SK-N-SH (cell line): ENCODE measurements around the gene CDKAL1. TPM values are rescaled to one million over a fixed set of nuclear protein-coding genes. Genes with fewer than 3 reads are reported as not detected.

Experiments used
- CTCF ChIA-PET: fragments of 300-600, 350-600 bp; formaldehyde crosslinking; extraction: SDS; loops from one replicate; lab custom pipeline; 2021; lab: Yijun Ruan, JAX
- POLR2A ChIA-PET: fragments of 350-600 bp; sonication (Branson Sonifier 250); formaldehyde crosslinking; extraction: SDS; loops from one replicate; lab custom pipeline; 2020; ENCODE audit warnings: antibody characterized with exemption, inconsistent platforms; lab: Yijun Ruan, JAX
- DNase-seq: peaks from one replicate; pipeline ENCODE4 v3.0.0; 2012
- H2AFZ ChIP-seq: fragments of 200-600 bp; sonication (generic); 2 replicates; pipeline ENCODE4 v1.8.1; 2016; ENCODE audit warnings: antibody characterized with exemption, mild to moderate bottlenecking, low read depth
- H3F3A ChIP-seq: fragments of 200-600 bp; sonication (generic); replicated peaks from 2 replicates; pipeline ENCODE3; 2016; ENCODE audit warnings: antibody characterized with exemption, mild to moderate bottlenecking; ENCODE audit not compliant: insufficient read depth
- H3K27ac ChIP-seq, 2 experiments: fragments of 200-500 bp in 1 of 2; fragments of 200-600 bp in 1 of 2; sonication (Bioruptor generic) in 1 of 2; sonication (generic), shearing (Covaris generic) in 1 of 2; 2 replicates each; pipeline versions ENCODE4 v1.5.1 to v1.6.1; 2014 to 2016; ENCODE audit warnings: low read depth in 2 of 2, inconsistent platforms in 1 of 2, low read length in 1 of 2, mild to moderate bottlenecking in 1 of 2, mixed read lengths in 1 of 2
- H3K27me3 ChIP-seq: fragments of 200-600 bp; sonication (generic), shearing (Covaris generic); 2 replicates; pipeline ENCODE4 v1.6.1; 2016; ENCODE audit warnings: mixed run types; ENCODE audit not compliant: insufficient read depth
- H3K36me3 ChIP-seq, 2 experiments: fragments of 200-500 bp in 1 of 2; fragments of 200-600 bp in 1 of 2; sonication (Bioruptor generic) in 1 of 2; sonication (generic) in 1 of 2; replicated peaks in 1 of 2; 2 replicates each; pipeline versions ENCODE3 to v1.5.1; 2014 to 2016; ENCODE audit warnings: low read length in 1 of 2, mild to moderate bottlenecking in 1 of 2; ENCODE audit not compliant: insufficient read depth in 2 of 2, control insufficient read depth in 1 of 2
- H3K4me1 ChIP-seq, 2 experiments: fragments of 200-500 bp in 1 of 2; fragments of 200-600 bp in 1 of 2; sonication (Bioruptor generic) in 1 of 2; sonication (generic), shearing (Covaris generic) in 1 of 2; 2 replicates each; pipeline versions ENCODE4 v1.5.1 to v1.6.1; 2014 to 2016; ENCODE audit warnings: low read depth in 1 of 2, low read length in 1 of 2, mixed run types in 1 of 2; ENCODE audit not compliant: insufficient read depth in 2 of 2, control insufficient read depth in 1 of 2
- H3K4me2 ChIP-seq: fragments of 200-600 bp; sonication (generic), shearing (Covaris generic); 2 replicates; pipeline ENCODE4 v1.6.1; 2017; ENCODE audit warnings: mixed run types
- H3K4me3 ChIP-seq, 2 experiments: fragments of 200-500 bp in 1 of 2; fragments of 200-600 bp in 1 of 2; sonication (Bioruptor generic) in 1 of 2; sonication (generic), shearing (Covaris generic) in 1 of 2; 2 replicates each; pipeline versions ENCODE4 v1.5.1 to v1.8.1; 2014 to 2016; ENCODE audit warnings: low read depth in 2 of 2, inconsistent platforms in 1 of 2, low read length in 1 of 2, mild to moderate bottlenecking in 1 of 2, mixed read lengths in 1 of 2, moderate library complexity in 1 of 2
- H3K79me2 ChIP-seq: fragments of 200-600 bp; sonication (generic); 2 replicates; pipeline ENCODE4 v1.8.1; 2017; ENCODE audit warnings: mild to moderate bottlenecking; ENCODE audit not compliant: insufficient read depth
- H3K9ac ChIP-seq: fragments of 200-600 bp; sonication (generic); 2 replicates; pipeline ENCODE4 v1.6.1; 2017; ENCODE audit warnings: mixed run types
- H3K9me2 ChIP-seq: fragments of 200-600 bp; sonication (generic); 2 replicates; pipeline ENCODE4 v1.6.1; 2017; ENCODE audit warnings: mixed run types
- H3K9me3 ChIP-seq: fragments of 200-600 bp; sonication (generic); 2 replicates; pipeline ENCODE4 v1.6.1; 2017; ENCODE audit warnings: mixed run types, mild to moderate bottlenecking, moderate library complexity
- H4K20me1 ChIP-seq: fragments of 200-600 bp; sonication (generic); 2 replicates; pipeline ENCODE4 v1.6.1; 2017; ENCODE audit warnings: mild to moderate bottlenecking, mixed run types; ENCODE audit not compliant: insufficient read depth
- ELF1 ChIP-seq: IDR thresholded peaks from 2 replicates; pipeline ENCODE4 v1.4.0; 2012
- EZH2phosphoT487 ChIP-seq: fragments of 200-600 bp; sonication (generic); IDR thresholded peaks from 2 replicates; pipeline ENCODE4 v1.6.1; 2017; ENCODE audit warnings: low read depth, mixed run types, mild to moderate bottlenecking, antibody characterized with exemption, moderate library complexity, borderline replicate concordance
- FOSL2 ChIP-seq: IDR thresholded peaks from 2 replicates; pipeline ENCODE4 v1.4.0; 2012; ENCODE audit warnings: low read depth, mild to moderate bottlenecking, moderate library complexity, borderline replicate concordance
- FOXJ3 ChIP-seq: sonication (generic); formaldehyde crosslinking; IDR thresholded peaks from 2 replicates; pipeline ENCODE4 v1.5.1; 2020; ENCODE audit warnings: mild to moderate bottlenecking, missing genetic modification reagents
- GABPA ChIP-seq: IDR thresholded peaks from 2 replicates; pipeline ENCODE4 v1.4.0; 2012; ENCODE audit warnings: low read depth, mild to moderate bottlenecking
- GATA2 ChIP-seq: sonication (generic); formaldehyde crosslinking; IDR thresholded peaks from 2 replicates; pipeline ENCODE4 v1.5.0; 2020; ENCODE audit warnings: mild to moderate bottlenecking, missing genetic modification reagents
- JUND ChIP-seq: IDR thresholded peaks from 2 replicates; pipeline ENCODE4 v1.4.0; 2012
- MEF2A ChIP-seq: IDR thresholded peaks from 2 replicates; pipeline ENCODE4 v1.4.0; 2012; ENCODE audit warnings: low read depth, borderline replicate concordance
- MXI1 ChIP-seq: IDR thresholded peaks from 2 replicates; pipeline ENCODE4 v1.6.1; 2012; ENCODE audit warnings: mild to moderate bottlenecking, low read depth, low read length, improper control_type of control experiment
- NFIC ChIP-seq: IDR thresholded peaks from 2 replicates; pipeline ENCODE4 v1.4.0; 2012; ENCODE audit warnings: borderline replicate concordance
- POLR2AphosphoS5 ChIP-seq: IDR thresholded peaks from 2 replicates; pipeline ENCODE4 v1.6.1; 2012; ENCODE audit warnings: low read depth, low read length
- RAD21 ChIP-seq: IDR thresholded peaks from 2 replicates; pipeline ENCODE4 v1.6.1; 2012; ENCODE audit warnings: mild to moderate bottlenecking, low read length
- RCOR1 ChIP-seq: fragments of 150-350 bp; IDR thresholded peaks from 2 replicates; pipeline ENCODE4 v1.6.1; 2017; ENCODE audit warnings: antibody characterized with exemption, low read length
- RFX5 ChIP-seq: IDR thresholded peaks from 2 replicates; pipeline ENCODE4 v1.6.1; 2012; ENCODE audit warnings: mild to moderate bottlenecking, improper control_type of control experiment, low read length
- RXRA ChIP-seq: IDR thresholded peaks from 2 replicates; pipeline ENCODE4 v1.4.0; 2012; ENCODE audit warnings: low read depth, mild to moderate bottlenecking, borderline replicate concordance
- SIN3A ChIP-seq: IDR thresholded peaks from 2 replicates; pipeline ENCODE4 v1.6.1; 2012; ENCODE audit warnings: low read depth, mild to moderate bottlenecking, low read length, moderate library complexity, borderline replicate concordance
- USF1 ChIP-seq: IDR thresholded peaks from 2 replicates; pipeline ENCODE4 v1.4.0; 2012; ENCODE audit warnings: low read depth, borderline replicate concordance
- YY1 ChIP-seq: IDR thresholded peaks from 2 replicates; pipeline ENCODE4 v1.4.0; 2012; ENCODE audit warnings: low read depth, mild to moderate bottlenecking
- ZBTB33 ChIP-seq: IDR thresholded peaks from 2 replicates; pipeline ENCODE4 v1.4.0; 2012; ENCODE audit warnings: low read depth, borderline replicate concordance
- WGBS: methylation state at CpG from one replicate; pipeline ENCODE4 v1.1.6; 2017; ENCODE audit warnings: low lambda C conversion rate; 5-methylcytosine and 5-hydroxymethylcytosine counted together
- polyA plus RNA-seq, 3 experiments: library from polyadenylated mRNA; depleted of rRNA; stranded (reverse); fragments of >200 nt; gene quantifications; 2 replicates each; pipeline ENCODE4 v1.2.3, GENCODE V29; 2012
- TF ChIP-seq, protein P1 (sequence below): IDR thresholded peaks from 2 replicates; pipeline ENCODE4; 2012
- TF ChIP-seq, protein P2 (sequence below): IDR thresholded peaks from 2 replicates; pipeline ENCODE4 v1.4.0; 2012; ENCODE audit warnings: low read depth

The CDKAL1 gene
- polyA plus RNA-seq, 1 of the 3 experiments (the other 2 are of a cell fraction), result 2.6 TPM

DNA sequence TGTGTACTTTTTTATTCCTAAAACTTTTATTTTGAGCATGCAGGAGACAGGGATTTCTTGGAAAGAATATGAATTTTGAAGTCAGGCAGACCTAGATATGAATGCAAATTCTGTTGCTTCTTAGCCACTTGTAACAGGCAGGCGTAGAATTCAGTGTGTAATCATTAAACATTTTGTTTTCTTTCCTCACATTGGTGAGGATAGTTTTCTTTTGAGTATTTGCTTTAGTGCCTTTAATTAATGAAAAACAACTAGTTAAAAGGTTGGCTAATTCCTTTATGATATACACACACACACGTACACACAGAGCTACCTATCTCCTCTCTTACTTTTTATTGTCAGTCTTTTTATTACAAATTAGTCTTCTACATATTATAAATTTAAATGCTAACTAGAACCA, 342.3 kb downstream of the CDKAL1 start:
- CTCF ChIA-PET, result interaction anchor here (0.5 to 3.5 kb wide), 8 partner anchors 32 to 715 kb away, joined by 3 to 41 read pairs (median 4); no protein-coding TSS in a partner anchor

GRCh38 chr6:20877008-20877937, 343.0 kb downstream of the CDKAL1 start:
- Histone ChIP-seq H3K27ac (peak overlapping the region; percentile 44 to 88), H3K4me3 (no peak overlapping the region), H3K36me3 (no peaks in the 10 kb centered on the region), H3K4me2 (peak overlapping the region; percentile 53), H3K27me3 (no peaks in the 10 kb centered on the region), H3F3A (peaks cover 21% of the 10 kb centered on the region), H3K9ac (peak overlapping the region; percentile 1; the same call in 1 of the 2 replicates), H3K79me2 (no peaks in the 10 kb centered on the region), H3K4me1 (peaks cover 20 to 29% of the 10 kb centered on the region in 2 experiments; a peak in 3 of 4 replicates), H3K9me2 (no peaks in the 10 kb centered on the region), H3K9me3 (no peaks in the 10 kb centered on the region), H4K20me1 (no peaks in the 10 kb centered on the region), H2AFZ (no peak overlapping the region)
- whole genome bisulfite sequencing, result 28% methylated on average over 6 of the region's 6 CpGs
- DNase-seq, result no peak
- ChIA-PET POLR2A (interaction anchor here (1.3 kb wide), 1 partner anchor 645 kb away, joined by 5 read pairs; no protein-coding TSS in a partner anchor), CTCF (interaction anchor here (0.5 to 3.5 kb wide), 4 partner anchors 32 to 711 kb away, joined by 3 to 41 read pairs (median 3); no protein-coding TSS in a partner anchor)
- TF ChIP-seq MEF2A (peak; percentile 75; the same call in 1 of the 2 replicates), RCOR1 (no peak), ZBTB33 (peak; percentile 39; the same call in 1 of the 2 replicates), FOXJ3 (CRISPR knock-in tag) (no peak), MXI1 (no peak), SIN3A (no peak), POLR2AphosphoS5 (peak; percentile 56; the same call in 1 of the 2 replicates), USF1 (peak; percentile 22; the same call in 1 of the 2 replicates), EZH2phosphoT487 (no peak), YY1 (no peak), JUND (peak; percentile 92), GABPA (no peak), RAD21 (no peak), ELF1 (peak; percentile 20; the same call in 1 of the 2 replicates), RXRA (peak; percentile 95)
- TF ChIP-seq, protein P1, sequence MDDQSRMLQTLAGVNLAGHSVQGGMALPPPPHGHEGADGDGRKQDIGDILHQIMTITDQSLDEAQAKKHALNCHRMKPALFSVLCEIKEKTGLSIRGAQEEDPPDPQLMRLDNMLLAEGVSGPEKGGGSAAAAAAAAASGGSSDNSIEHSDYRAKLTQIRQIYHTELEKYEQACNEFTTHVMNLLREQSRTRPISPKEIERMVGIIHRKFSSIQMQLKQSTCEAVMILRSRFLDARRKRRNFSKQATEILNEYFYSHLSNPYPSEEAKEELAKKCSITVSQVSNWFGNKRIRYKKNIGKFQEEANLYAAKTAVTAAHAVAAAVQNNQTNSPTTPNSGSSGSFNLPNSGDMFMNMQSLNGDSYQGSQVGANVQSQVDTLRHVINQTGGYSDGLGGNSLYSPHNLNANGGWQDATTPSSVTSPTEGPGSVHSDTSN, result peak; percentile 58; the same call in 1 of the 2 replicates

More for the DNA sequence above, 342.3 kb downstream of the CDKAL1 start:
- WGBS, result 85% methylated on average over 2 of the region's 2 CpGs
- no peak overlapping the region for H3K4me3 ChIP-seq
- H3F3A ChIP-seq, result peaks cover 21% of the 10 kb centered on the region
- no peaks in the 10 kb centered on the region for H3K9me2 ChIP-seq
- no peaks in the 10 kb centered on the region for H3K36me3 ChIP-seq
- DNase-seq, result no peak
- no peaks in the 10 kb centered on the region for H4K20me1 ChIP-seq
- H2AFZ ChIP-seq, result no peak overlapping the region
- H3K4me1 ChIP-seq, result peaks cover 20 to 29% of the 10 kb centered on the region in 2 experiments; a peak in 3 of 4 replicates
- H3K27me3 ChIP-seq, result no peaks in the 10 kb centered on the region
- H3K9ac ChIP-seq, result no peak overlapping the region; the same call in 1 of the 2 replicates
- H3K27ac ChIP-seq, result peak overlapping the region; percentile 88 to 94
- no peaks in the 10 kb centered on the region for H3K79me2 ChIP-seq
- POLR2A ChIA-PET, result interaction anchor here (1.3 to 1.8 kb wide), 2 partner anchors 646 to 712 kb away, joined by 5 to 13 read pairs; no protein-coding TSS in a partner anchor
- H3K4me2 ChIP-seq, result peak overlapping the region; percentile 53; the same call in 1 of the 2 replicates
- H3K9me3 ChIP-seq, result no peaks in the 10 kb centered on the region
- TF ChIP-seq USF1 (no peak), RFX5 (no peak), GATA2 (CRISPR knock-in tag) (no peak), YY1 (no peak), FOSL2 (no peak), NFIC (no peak)
- TF ChIP-seq, protein P2, sequence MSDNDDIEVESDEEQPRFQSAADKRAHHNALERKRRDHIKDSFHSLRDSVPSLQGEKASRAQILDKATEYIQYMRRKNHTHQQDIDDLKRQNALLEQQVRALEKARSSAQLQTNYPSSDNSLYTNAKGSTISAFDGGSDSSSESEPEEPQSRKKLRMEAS, result no peak
